Sigmoid colon (tissue), 4 donors: Measurements from ENCODE around the gene CTDP1.
"Not testable (repeated sequence)": the region's sequence is repeated elsewhere in the genome, so short reads cannot be mapped to it uniquely, and the experiment has no call there.

ENCODE experiments used
- EP300 ChIP-seq, 4 donors: sonication (generic); formaldehyde crosslinking; IDR thresholded peaks; one replicate each; pipeline ENCODE4 v1.6.1; 2017; ENCODE audit warnings: antibody characterized with exemption in 4 of 4
- POLR2A ChIP-seq, 2 donors: fragments of 450-650 bp; IDR thresholded peaks; one replicate each; pipeline ENCODE4 v1.6.1; 2016; ENCODE audit warnings: antibody characterized with exemption in 2 of 2, mild to moderate bottlenecking in 2 of 2, moderate library complexity in 2 of 2
- TF ChIP-seq, protein P1 (sequence below), 4 experiments: fragments of 450-650 bp in 3 of 4; fragments of 200-600 bp in 1 of 4; IDR thresholded peaks; one replicate each; pipeline ENCODE4 v1.5.1; 2016 to 2019; ENCODE audit warnings: antibody characterized with exemption in 4 of 4, mild to moderate bottlenecking in 3 of 4, moderate library complexity in 2 of 4

DNA sequence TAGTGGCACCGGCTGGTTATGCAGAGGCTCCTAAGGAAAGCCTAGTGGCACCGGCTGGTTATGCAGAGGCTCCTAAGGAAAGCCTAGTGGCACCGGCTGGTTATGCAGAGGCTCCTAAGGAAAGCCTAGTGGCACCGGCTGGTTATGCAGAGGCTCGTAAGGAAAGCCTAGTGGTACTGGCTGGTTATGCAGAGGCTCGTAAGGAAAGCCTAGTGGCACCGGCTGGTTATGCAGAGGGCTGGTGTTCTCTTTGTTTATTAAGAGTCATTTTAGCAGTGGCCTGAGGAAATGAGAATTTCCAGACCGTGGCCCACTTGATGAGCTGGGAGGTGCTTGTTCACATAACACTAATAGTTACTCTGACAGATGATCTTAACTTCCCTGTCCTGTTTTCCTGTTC, 73.3 kb downstream of the CTDP1 start:
- TF ChIP-seq POLR2A, EP300 (IDR thresholded peaks at IDR 0.05): not testable (repeated sequence)
- TF ChIP-seq, protein P1, sequence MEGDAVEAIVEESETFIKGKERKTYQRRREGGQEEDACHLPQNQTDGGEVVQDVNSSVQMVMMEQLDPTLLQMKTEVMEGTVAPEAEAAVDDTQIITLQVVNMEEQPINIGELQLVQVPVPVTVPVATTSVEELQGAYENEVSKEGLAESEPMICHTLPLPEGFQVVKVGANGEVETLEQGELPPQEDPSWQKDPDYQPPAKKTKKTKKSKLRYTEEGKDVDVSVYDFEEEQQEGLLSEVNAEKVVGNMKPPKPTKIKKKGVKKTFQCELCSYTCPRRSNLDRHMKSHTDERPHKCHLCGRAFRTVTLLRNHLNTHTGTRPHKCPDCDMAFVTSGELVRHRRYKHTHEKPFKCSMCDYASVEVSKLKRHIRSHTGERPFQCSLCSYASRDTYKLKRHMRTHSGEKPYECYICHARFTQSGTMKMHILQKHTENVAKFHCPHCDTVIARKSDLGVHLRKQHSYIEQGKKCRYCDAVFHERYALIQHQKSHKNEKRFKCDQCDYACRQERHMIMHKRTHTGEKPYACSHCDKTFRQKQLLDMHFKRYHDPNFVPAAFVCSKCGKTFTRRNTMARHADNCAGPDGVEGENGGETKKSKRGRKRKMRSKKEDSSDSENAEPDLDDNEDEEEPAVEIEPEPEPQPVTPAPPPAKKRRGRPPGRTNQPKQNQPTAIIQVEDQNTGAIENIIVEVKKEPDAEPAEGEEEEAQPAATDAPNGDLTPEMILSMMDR (IDR thresholded peaks at IDR 0.05): not testable (repeated sequence)
